PFSK-1 (cell line): Measurements from ENCODE around the gene SPATA6.

Experiments
- POLR2AphosphoS5 ChIP-seq: IDR thresholded peaks from 2 replicates; pipeline ENCODE4 v1.6.1; 2012; ENCODE audit warnings: low read depth, mild to moderate bottlenecking, control low read depth, low read length, moderate library complexity
- REST ChIP-seq, 2 experiments: IDR thresholded peaks; 2 replicates each; pipeline versions ENCODE4 v1.6.1 to v1.8.0; 2011 to 2012; ENCODE audit warnings: low read depth in 2 of 2, low read length in 2 of 2, control low read depth in 1 of 2, inconsistent platforms in 1 of 2, mild to moderate bottlenecking in 1 of 2, moderate library complexity in 1 of 2; ENCODE audit not compliant: insufficient read depth in 1 of 2
- TAF1 ChIP-seq: IDR thresholded peaks from 2 replicates; pipeline ENCODE4 v1.6.1; 2012; ENCODE audit warnings: low read length, control low read depth, borderline replicate concordance; ENCODE audit not compliant: insufficient read depth

- no peak for TF ChIP-seq REST (IDR thresholded peaks at IDR 0.05; ENCODE audit: insufficient read depth in 1 of 2, low read depth in 2 of 2, low read length in 2 of 2)
- TF ChIP-seq TAF1, result no peak
- no peak for TF ChIP-seq POLR2AphosphoS5
Measured at GRCh38 chr1:48329486-48329885, 142.5 kb downstream of the SPATA6 start.
